Endothelial cell of umbilical vein (primary cell): ENCODE data around the gene LRRC23. TPM values are rescaled to one million over a fixed set of nuclear protein-coding genes. Genes with fewer than 3 reads are reported as not detected.
"Not testable (repeated sequence)": the region's sequence is repeated elsewhere in the genome, so short reads cannot be mapped to it uniquely, and the experiment has no call there.

Experiments used
- BruUV-seq: library from RNA; stranded (reverse); fragments of 400-500 nt; replicated peaks from 2 replicates; lab custom pipeline; 2021; lab: Mats Ljungman, UMichigan
- CTCF ChIA-PET: fragments of 300-600, 350-600 bp; sonication (Branson Sonifier 250); formaldehyde crosslinking; loops from one replicate; lab custom pipeline; 2021; ENCODE audit warnings: antibody characterized with exemption, inconsistent platforms; lab: Charles Lee
- POLR2A ChIA-PET: fragments of 300-600, 350-600 bp; sonication (Branson Sonifier 250); formaldehyde crosslinking; loops from one replicate; lab custom pipeline; 2021; ENCODE audit warnings: antibody characterized with exemption, inconsistent platforms; lab: Charles Lee
- DNase-seq: peaks from one replicate; pipeline ENCODE4 v3.0.0-alpha.2; 2011; ENCODE audit warnings: low read depth, low spot score
- FAIRE-seq: peaks from 2 replicates; lab custom pipeline; 2011; peaks lifted over from hg19 to GRCh38; lab: Jason Lieb, UNC
- H2AFZ ChIP-seq: 2 replicates; pipeline ENCODE4 v1.6.0; 2012; ENCODE audit warnings: low read depth, low read length, control low read depth, inconsistent platforms
- H3K27ac ChIP-seq: 2 replicates; pipeline ENCODE4 v1.5.1; 2011; ENCODE audit warnings: low read depth, mild to moderate bottlenecking, control low read depth, low read length, moderate library complexity; ENCODE audit not compliant: insufficient read depth
- H3K27me3 ChIP-seq, 2 experiments: 2 replicates each; pipeline versions ENCODE4 v1.6.0 to v1.6.1; 2011; ENCODE audit warnings: low read length in 2 of 2, mixed read lengths in 1 of 2; ENCODE audit not compliant: control insufficient read depth in 2 of 2, insufficient read depth in 2 of 2
- H3K36me3 ChIP-seq, 2 experiments: 2 replicates in 1 of 2; 3 replicates in 1 of 2; pipeline ENCODE4 v1.5.1; 2011; ENCODE audit warnings: low read length in 2 of 2, mild to moderate bottlenecking in 1 of 2, moderate library complexity in 1 of 2; ENCODE audit not compliant: control insufficient read depth in 2 of 2, insufficient read depth in 2 of 2; ENCODE audit errors: extremely low read depth in 1 of 2
- H3K4me1 ChIP-seq: 3 replicates; pipeline ENCODE4 v1.5.1; 2011; ENCODE audit warnings: mild to moderate bottlenecking, low read length; ENCODE audit not compliant: control insufficient read depth, insufficient read depth; ENCODE audit errors: extremely low read depth
- H3K4me2 ChIP-seq: 2 replicates; pipeline ENCODE4 v1.6.1; 2011; ENCODE audit warnings: low read length, control low read depth, mixed read lengths; ENCODE audit not compliant: insufficient read depth
- H3K4me3 ChIP-seq, 3 experiments: fragments of 200-600 bp in 1 of 3; sonication (generic), shearing (Covaris generic) in 1 of 3; replicated peaks in 1 of 3; 2 replicates each; pipeline ENCODE4 v1.5.1; 2011 to 2016; ENCODE audit warnings: control low read depth in 3 of 3, low read length in 3 of 3, mild to moderate bottlenecking in 2 of 3, inconsistent platforms in 1 of 3, low read depth in 1 of 3, moderate library complexity in 1 of 3; ENCODE audit not compliant: insufficient read depth in 1 of 3
- H3K79me2 ChIP-seq: 2 replicates; pipeline ENCODE4 v1.6.0; 2012; ENCODE audit warnings: low read length, inconsistent platforms; ENCODE audit not compliant: control insufficient read depth, insufficient read depth
- H3K9ac ChIP-seq: replicated peaks from 2 replicates; pipeline ENCODE3; 2011; ENCODE audit warnings: low read length, control low read depth; ENCODE audit not compliant: insufficient read depth; ENCODE audit errors: extremely low read depth
- H3K9me1 ChIP-seq: replicated peaks from 3 replicates; pipeline ENCODE4 v1.6.0; 2011; ENCODE audit warnings: mild to moderate bottlenecking, low read length; ENCODE audit not compliant: control insufficient read depth, insufficient read depth; ENCODE audit errors: extremely low read depth
- H3K9me3 ChIP-seq: replicated peaks from 2 replicates; pipeline ENCODE4 v1.5.1; 2012; ENCODE audit warnings: low read length, inconsistent platforms; ENCODE audit not compliant: control insufficient read depth, insufficient read depth
- H4K20me1 ChIP-seq: replicated peaks from 2 replicates; pipeline ENCODE3; 2011; ENCODE audit warnings: mild to moderate bottlenecking, low read length; ENCODE audit not compliant: control insufficient read depth, insufficient read depth; ENCODE audit errors: extremely low read depth
- EZH2 ChIP-seq: IDR thresholded peaks from 2 replicates; pipeline ENCODE4 v1.6.1; 2012; ENCODE audit warnings: borderline replicate concordance, low read depth, mild to moderate bottlenecking, moderate library complexity, low read length, inconsistent platforms; ENCODE audit not compliant: severe bottlenecking
- FOS ChIP-seq: IDR thresholded peaks from 2 replicates; pipeline ENCODE4 v1.6.1; 2011; ENCODE audit warnings: mild to moderate bottlenecking, low read length, moderate library complexity, borderline replicate concordance; ENCODE audit not compliant: insufficient read depth
- GATA2 ChIP-seq: IDR thresholded peaks from 2 replicates; pipeline ENCODE4 v1.7.0; 2011; ENCODE audit warnings: low read depth, mild to moderate bottlenecking, moderate library complexity, mixed read lengths, low read length; ENCODE audit not compliant: insufficient read length, insufficient read depth
- JUN ChIP-seq: IDR thresholded peaks from 2 replicates; pipeline ENCODE4 v1.6.1; 2011; ENCODE audit warnings: borderline replicate concordance, low read depth; ENCODE audit not compliant: insufficient read length, insufficient read depth
- MYC ChIP-seq: IDR thresholded peaks from one replicate; pipeline ENCODE4 v1.6.1; 2011; ENCODE audit warnings: mild to moderate bottlenecking, low read depth, low read length
- POLR2A ChIP-seq: IDR thresholded peaks from 2 replicates; pipeline ENCODE4 v1.6.1; 2012; ENCODE audit warnings: low read depth, mild to moderate bottlenecking, control low read depth, low read length
- POLR2AphosphoS5 ChIP-seq: IDR thresholded peaks from 2 replicates; pipeline ENCODE4 v1.6.1; 2012; ENCODE audit warnings: low read depth, mild to moderate bottlenecking, control low read depth, low read length, moderate library complexity; ENCODE audit not compliant: insufficient read depth
- dilution Hi-C: fragments of 300-500 bp; cut with MboI; formaldehyde crosslinking; loops from one replicate; pipeline ENCODE4 v1.15.0; 2019; ENCODE audit warnings: low sequenced_read_pairs; ENCODE audit not compliant: extremely low pct_ligation_motif_present
- intact Hi-C: fragments of 100-400 bp; cut with micrococcal nuclease; formaldehyde crosslinking; loops from one replicate; pipeline ENCODE4 v1.10.0; 2022
- polyA plus RNA-seq, 4 experiments: library from polyadenylated mRNA; depleted of rRNA in 3 of 4; stranded (reverse) in 3 of 4; unstranded in 1 of 4; fragments of >200 nt; gene quantifications; 2 replicates each; pipeline versions ENCODE4 v1.2.1 to v1.2.3, GENCODE V29; 2011 to 2012; ENCODE audit warnings: missing spikeins in 1 of 4
- total RNA-seq: library from RNA; stranded (reverse); gene quantifications from 2 replicates; pipeline ENCODE4 v1.2.3, GENCODE V29; 2021
- TF ChIP-seq, protein P1 (sequence below): IDR thresholded peaks from 2 replicates; pipeline ENCODE4 v1.6.1; 2011; ENCODE audit not compliant: insufficient read depth, insufficient read length
- TF ChIP-seq, protein P2 (sequence below), 2 donors: IDR thresholded peaks; 1 replicate in 1 of 2; 2 replicates in 1 of 2; pipeline ENCODE4 v1.5.1; 2011; ENCODE audit warnings: low read length in 2 of 2, mild to moderate bottlenecking in 2 of 2, moderate library complexity in 2 of 2, control low read depth in 1 of 2, inconsistent platforms in 1 of 2, low read depth in 1 of 2; ENCODE audit not compliant: insufficient read depth in 1 of 2; ENCODE audit errors: extremely low read depth in 1 of 2

The LRRC23 gene
- total and polyA plus RNA-seq, 2 donors (not counting 3 experiments of a cell fraction or from before 2014, with no cell fraction given) = 3.1 to 3.5 TPM

- BruUV-seq = no TSS peak
- Histone ChIP-seq H3K79me2 (no peaks in the 10 kb centered on the region), H3K36me3 (peaks cover 3 to 11% of the 10 kb centered on the region in 2 experiments), H3K27me3 (no peaks in the 10 kb centered on the region), H3K4me1 (peaks cover 10% of the 10 kb centered on the region), H3K4me3 (no peak overlapping the region), H4K20me1 (no peaks in the 10 kb centered on the region), H3K4me2 (no peak overlapping the region), H3K9me3 (no peaks in the 10 kb centered on the region), H3K9me1 (no peaks in the 10 kb centered on the region), H2AFZ (no peak overlapping the region), H3K9ac (no peak overlapping the region), H3K27ac (no peak overlapping the region)
- CTCF ChIA-PET = no interaction called here
- POLR2A ChIA-PET = no interaction called here
- no peak for TF ChIP-seq GATA2
- TF ChIP-seq MYC = no peak
- no peak for TF ChIP-seq POLR2A
- TF ChIP-seq POLR2AphosphoS5 = no peak
- TF ChIP-seq JUN = no peak
- no peak for TF ChIP-seq FOS
- no peak for TF ChIP-seq EZH2
- TF ChIP-seq, protein P1, sequence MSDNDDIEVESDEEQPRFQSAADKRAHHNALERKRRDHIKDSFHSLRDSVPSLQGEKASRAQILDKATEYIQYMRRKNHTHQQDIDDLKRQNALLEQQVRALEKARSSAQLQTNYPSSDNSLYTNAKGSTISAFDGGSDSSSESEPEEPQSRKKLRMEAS = no peak
- TF ChIP-seq, protein P2, sequence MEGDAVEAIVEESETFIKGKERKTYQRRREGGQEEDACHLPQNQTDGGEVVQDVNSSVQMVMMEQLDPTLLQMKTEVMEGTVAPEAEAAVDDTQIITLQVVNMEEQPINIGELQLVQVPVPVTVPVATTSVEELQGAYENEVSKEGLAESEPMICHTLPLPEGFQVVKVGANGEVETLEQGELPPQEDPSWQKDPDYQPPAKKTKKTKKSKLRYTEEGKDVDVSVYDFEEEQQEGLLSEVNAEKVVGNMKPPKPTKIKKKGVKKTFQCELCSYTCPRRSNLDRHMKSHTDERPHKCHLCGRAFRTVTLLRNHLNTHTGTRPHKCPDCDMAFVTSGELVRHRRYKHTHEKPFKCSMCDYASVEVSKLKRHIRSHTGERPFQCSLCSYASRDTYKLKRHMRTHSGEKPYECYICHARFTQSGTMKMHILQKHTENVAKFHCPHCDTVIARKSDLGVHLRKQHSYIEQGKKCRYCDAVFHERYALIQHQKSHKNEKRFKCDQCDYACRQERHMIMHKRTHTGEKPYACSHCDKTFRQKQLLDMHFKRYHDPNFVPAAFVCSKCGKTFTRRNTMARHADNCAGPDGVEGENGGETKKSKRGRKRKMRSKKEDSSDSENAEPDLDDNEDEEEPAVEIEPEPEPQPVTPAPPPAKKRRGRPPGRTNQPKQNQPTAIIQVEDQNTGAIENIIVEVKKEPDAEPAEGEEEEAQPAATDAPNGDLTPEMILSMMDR (IDR thresholded peaks at IDR 0.05; ENCODE audit: extremely low read depth in 1 of 2, insufficient read depth in 1 of 2, low read depth in 1 of 2, low read length in 2 of 2) = no peak
- FAIRE-seq (peak; percentile 37), DNase-seq (no peak)
- dilution Hi-C loops (no loop called here), intact Hi-C loops (no loop called here)
Measured at GRCh38 chr12:6888360-6888759, 16.3 kb upstream of the LRRC23 start.

- H3K4me2 ChIP-seq, dilution Hi-C loops, H2AFZ ChIP-seq, H3K27me3 ChIP-seq, intact Hi-C loops, H3K4me1 ChIP-seq, CTCF ChIA-PET, H3K36me3 ChIP-seq, H3K9ac ChIP-seq, H3K4me3 ChIP-seq, H3K9me3 ChIP-seq, DNase-seq, H3K9me1 ChIP-seq, H3K27ac ChIP-seq, BruUV-seq, H3K79me2 ChIP-seq, POLR2A ChIA-PET, H4K20me1 ChIP-seq: not testable (repeated sequence)
- peak; percentile 8 for FAIRE-seq
Measured at GRCh38 chr12:6888794-6889193, 15.8 kb upstream of the LRRC23 start.
